ENCODE measurements around the gene ATF3.
"Not testable (repeated sequence)": the region's sequence is repeated elsewhere in the genome, so short reads cannot be mapped to it uniquely, and the experiment has no call there.

Gene ATF3

GRCh38 chr1:212628813-212629415 lies 20.4 kb downstream of the ATF3 start:
- no peak for DNase-seq (ENCODE audit: low read depth)

- DNase-seq (ENCODE audit: low read depth): no peak
These were observed 21.0 kb downstream of the ATF3 start for GRCh38 chr1:212629450-212630157.

DNA sequence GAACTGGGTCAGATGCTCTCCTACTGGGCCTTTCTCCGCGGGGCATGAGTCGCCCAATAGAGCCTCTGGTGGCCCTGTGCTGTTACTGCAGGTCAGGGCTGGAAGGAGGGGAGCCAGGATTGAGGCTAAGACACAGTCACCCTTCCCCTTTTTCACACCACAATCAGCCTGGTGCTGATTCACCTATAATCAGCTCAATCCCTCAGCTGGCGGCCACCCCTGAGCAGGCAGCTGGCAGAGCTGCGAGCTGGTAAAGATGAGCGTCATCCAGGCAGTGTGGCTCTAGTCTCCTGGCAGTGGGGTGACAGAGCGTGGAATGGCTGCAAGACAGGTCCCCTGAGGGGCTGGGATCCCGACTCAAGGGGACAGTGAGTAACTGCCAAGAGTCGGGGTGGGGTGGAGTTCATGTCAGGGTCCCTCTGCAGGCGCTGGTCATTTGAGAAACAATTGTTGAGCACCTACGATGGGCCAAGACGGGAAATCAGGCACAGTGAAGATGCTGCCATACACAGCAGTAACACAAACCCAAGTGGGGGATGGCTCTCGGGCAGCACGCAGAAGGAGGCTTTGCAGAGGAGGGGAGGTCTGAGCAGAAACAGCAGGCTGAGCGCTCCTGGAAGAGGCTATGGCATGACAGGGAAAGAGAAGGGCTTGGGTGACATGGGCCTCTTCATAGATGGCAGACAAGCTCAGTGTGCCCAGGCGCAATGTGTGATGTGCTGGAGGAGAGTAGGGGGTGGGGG lies 21.8 kb downstream of the ATF3 start:
- peak; percentile 43 for DNase-seq (ENCODE audit: low read depth)

- DNase-seq (ENCODE audit: low read depth): no peak
These were observed 24.6 kb downstream of the ATF3 start for GRCh38 chr1:212633161-212633560.

DNA sequence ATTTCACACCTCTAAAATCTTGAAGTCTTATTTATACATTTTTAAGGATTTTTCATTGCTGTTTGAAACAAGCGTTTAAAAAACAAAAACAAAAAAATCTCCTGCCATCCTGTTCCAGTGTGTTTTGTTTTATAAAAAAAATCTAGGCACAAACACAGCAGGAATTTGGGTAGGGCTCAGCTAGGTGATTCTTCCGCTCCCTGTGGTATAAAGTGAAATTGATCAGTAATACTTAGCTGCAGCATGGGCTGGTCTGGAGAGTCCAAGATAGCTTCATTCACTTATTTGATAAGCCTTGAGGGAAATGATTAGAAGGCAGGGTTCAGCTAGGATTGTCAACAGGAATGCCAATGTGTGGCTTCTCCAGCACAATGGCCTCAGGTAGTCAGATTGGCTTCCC lies 25.7 kb downstream of the ATF3 start:
- DNase-seq (ENCODE audit: low read depth): no peak

- peak; percentile 45 for DNase-seq (ENCODE audit: low read depth)
These were observed 26.6 kb downstream of the ATF3 start for GRCh38 chr1:212635141-212635631.

DNA sequence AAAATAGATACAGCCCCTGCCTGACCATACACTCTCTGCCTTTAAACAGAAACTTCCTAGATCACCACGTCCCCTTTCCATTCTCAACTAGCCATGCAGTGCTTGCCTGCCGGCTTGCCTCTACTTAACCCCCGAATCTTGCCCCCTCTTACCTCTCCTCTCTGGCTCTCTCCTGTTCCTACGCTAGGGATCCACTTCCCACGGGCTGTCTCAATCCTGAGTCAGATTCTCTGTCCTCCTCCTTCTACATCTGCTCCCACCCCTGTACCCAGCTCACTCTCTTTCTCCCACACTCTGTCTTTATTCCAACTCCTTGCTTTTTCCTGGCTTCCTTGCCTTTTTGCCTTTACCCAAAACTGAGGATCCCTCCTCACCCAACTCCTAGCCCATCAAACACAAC lies 29.3 kb downstream of the ATF3 start:
- peak; percentile 43 for DNase-seq (ENCODE audit: low read depth)

DNA sequence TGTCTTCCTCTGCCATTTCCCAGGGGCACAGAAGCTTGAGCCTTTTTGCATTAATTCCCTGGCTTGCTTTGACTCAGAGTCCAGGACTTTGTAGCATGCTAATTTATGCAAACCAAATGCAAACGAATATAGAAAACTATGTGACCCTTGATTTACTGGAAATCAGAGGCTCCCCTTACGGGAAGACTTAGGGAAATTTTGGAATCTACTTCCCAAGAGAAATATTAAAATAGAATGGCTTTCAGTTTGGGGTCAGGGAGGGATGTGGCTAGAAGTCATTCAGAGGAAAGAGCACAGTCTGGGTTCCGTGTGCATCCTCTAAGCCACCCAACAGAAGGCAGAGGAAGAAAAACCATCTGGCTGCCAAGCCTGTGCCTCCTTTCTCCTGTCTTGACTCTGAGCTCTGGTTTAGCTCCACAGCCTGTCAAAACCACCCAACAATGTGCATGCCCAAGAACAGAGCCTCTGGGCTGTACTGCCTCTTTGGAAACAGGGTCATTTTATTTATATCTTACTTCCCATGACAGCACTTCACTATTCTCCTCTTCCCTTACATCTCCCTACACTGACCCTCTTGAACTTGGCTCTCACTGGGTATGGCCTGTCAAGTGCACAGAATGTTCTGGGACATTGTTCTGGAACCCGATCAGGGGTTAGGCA lies 30.1 kb downstream of the ATF3 start:
- DNase-seq (ENCODE audit: low read depth): peak; percentile 91

- DNase-seq (ENCODE audit: low read depth): not testable (repeated sequence)
These were observed 31.0 kb downstream of the ATF3 start for GRCh38 chr1:212639524-212639923.

DNA sequence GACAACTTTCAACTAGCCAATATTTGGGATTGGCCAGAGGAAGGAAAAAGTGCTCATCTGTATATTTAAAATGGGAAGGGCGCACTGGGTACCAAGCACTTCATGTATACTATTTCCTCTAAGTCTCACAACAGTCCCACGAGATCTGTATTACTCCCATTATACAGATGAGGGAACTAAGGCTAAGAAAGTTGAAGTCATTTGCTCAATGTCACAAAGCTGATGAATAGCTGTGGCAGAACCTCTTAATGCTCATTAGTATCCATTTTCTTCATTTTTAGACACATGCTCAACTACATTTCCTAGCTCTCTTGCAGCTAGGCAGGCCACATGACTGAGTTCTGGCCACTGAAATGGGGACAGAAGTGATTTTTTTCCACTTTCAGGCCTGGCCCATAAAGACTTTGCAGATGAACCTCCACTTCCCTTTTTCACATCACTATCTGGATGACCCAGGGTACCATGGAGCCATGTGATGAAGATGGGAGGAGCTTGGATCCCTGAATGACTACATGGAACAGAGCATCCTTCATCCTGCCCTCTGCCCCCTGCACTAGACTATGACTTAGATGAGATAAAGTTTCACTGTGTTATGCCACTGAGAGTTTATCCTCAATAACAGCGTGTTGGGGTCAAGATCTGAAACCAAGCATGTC lies 31.8 kb downstream of the ATF3 start:
- no peak for DNase-seq (ENCODE audit: low read depth)

DNA sequence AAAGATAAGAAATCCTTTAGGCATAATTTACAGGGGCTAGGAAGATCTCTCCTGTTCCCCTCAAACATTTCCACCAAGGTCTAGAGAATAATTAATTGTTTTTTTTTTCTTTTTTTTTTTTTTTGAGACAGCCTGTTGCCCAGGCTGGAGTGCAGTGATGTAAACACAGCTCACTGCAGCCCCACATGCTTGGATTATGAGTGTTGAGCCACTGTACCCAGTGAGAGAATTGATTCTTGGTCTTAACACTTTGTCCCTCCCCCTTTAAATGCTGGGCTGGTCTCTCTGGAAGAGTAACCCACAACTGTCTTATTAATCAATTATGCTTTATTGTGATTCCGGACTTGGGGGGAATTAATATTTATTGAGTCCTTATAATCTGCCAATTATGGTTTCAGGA lies 33.4 kb downstream of the ATF3 start:
- DNase-seq (ENCODE audit: low read depth): peak; percentile 25

DNA sequence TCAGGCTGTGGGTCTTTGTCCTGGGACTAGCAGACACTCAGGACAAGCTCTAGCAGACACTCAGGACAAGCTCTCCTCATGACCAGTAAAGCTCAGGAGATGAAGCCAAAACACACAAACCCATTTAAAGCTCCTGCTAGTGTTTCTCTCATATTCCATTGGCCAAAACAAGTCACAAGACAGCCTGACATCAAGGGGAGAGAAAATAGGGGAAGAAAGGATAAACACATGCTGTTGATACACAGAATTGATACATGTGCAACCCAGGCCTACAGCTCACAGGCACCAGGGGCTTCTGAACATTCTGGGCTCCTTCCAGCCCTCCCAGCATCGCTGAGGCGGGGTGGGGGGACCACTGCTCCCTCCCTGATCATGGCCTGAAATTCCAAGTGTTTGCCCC lies 35.3 kb downstream of the ATF3 start:
- no peak for DNase-seq (ENCODE audit: low read depth)

GRCh38 chr1:212644866-212645545 lies 36.4 kb downstream of the ATF3 start:
- no peak for DNase-seq (ENCODE audit: low read depth)

GRCh38 chr1:212645546-212646543 lies 37.3 kb downstream of the ATF3 start:
- DNase-seq (ENCODE audit: low read depth): peak; percentile 52

- no peak for DNase-seq (ENCODE audit: low read depth)
These were observed 38.0 kb downstream of the ATF3 start for GRCh38 chr1:212646588-212646987.

GRCh38 chr1:212647004-212647403 lies 38.4 kb downstream of the ATF3 start:
- no peak for DNase-seq (ENCODE audit: low read depth)

DNA sequence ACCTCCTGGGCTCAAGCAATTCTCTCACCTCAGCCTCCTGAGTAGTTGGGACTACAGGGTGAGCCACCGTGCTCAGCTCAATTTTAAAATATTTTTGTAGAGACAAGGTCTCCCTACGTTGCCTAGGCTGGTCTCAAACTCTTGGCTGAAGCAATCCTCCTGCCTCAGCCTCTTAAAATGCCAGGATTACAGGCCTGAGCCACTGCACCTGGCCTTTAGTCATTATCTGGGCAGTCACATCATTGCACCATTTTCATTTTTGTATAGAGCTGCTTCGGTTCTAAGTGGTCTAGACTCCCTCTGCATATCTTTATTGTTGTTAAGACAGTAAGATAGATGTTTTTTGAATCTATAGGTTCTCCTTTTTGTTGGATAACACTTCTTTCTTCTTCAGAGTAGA lies 39.9 kb downstream of the ATF3 start:
- no peak for DNase-seq (ENCODE audit: low read depth)

DNA sequence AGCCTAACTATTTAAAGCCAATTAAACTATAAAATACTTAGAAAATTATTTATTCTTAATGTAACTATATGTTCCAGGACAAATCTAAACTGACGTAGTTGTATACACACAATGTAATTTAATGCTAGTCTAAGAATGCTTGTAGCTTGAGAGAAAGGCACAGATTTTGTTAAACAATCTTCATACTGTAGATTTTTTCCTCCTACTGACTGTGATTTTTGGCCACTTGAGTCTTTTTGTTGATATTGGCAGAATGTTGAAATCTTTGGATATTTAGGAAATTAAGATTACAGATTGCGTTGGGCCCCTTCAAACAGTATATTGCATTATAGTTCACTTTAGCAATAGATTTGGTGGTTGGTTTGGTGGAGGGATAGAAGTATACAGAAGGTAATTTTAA lies 40.5 kb downstream of the ATF3 start:
- peak; percentile 88 for DNase-seq (ENCODE audit: low read depth)

DNA sequence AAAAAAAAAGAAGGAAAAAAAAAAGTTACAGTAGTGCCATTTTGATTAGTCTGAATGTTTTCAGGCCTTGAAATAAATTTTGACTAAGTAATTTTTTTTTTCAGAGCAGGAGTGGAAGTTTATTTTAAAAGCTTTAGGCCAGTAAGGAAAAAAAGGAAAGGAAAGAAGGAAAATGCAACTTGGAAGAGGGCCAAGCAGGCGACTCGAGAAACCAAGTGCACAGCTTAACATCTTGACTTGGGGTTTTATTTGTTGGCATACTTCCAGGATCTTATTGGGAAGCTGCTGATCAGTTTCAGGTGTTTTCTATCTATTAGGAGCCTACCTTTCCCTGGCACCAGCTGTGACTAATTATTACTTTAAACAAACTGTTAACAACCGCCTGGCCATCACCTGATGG lies 41.7 kb downstream of the ATF3 start:
- DNase-seq (ENCODE audit: low read depth): no peak

GRCh38 chr1:212651521-212651920 lies 43.0 kb downstream of the ATF3 start:
- DNase-seq (ENCODE audit: low read depth): peak; percentile 62
